ENCODE results near the gene PCDHGA1.
"Not testable (repeated sequence)": the region's sequence is repeated elsewhere in the genome, so short reads cannot be mapped to it uniquely, and the experiment has no call there.

Gene PCDHGA1

GRCh38 chr5:141338538-141339306 is 8.4 kb downstream of the PCDHGA1 start, which contains the start of gene PCDHGA2:
Gene PCDHGA2 (plus strand): TSS chr5:141338760.
- DNase-seq (ENCODE audit: low spot score) = no peak
- no peaks in the 10 kb centered on the region for H3K4me1 Mint-ChIP-seq (ENCODE audit: low read depth)
- H3K4me3 Mint-ChIP-seq = peak within 1 kb of the TSS; percentile 80
- H3K27me3 Mint-ChIP-seq (ENCODE audit: low read depth) = peaks cover 49% of the 10 kb centered on the region
- H3K9me3 Mint-ChIP-seq = peaks cover 26% of the 10 kb centered on the region
- peaks cover 3% of the 10 kb centered on the region for H3K36me3 Mint-ChIP-seq (ENCODE audit: low read depth)
- no peak within 1 kb of the TSS for H3K27ac Mint-ChIP-seq

GRCh38 chr5:141340781-141341354 is 10.6 kb downstream of the PCDHGA1 start:
- H3K27ac Mint-ChIP-seq; H3K36me3 Mint-ChIP-seq (ENCODE audit: low read depth); DNase-seq (ENCODE audit: low spot score); H3K4me1 Mint-ChIP-seq (ENCODE audit: low read depth); H3K4me3 Mint-ChIP-seq: not testable (repeated sequence)
- H3K27me3 Mint-ChIP-seq (ENCODE audit: low read depth) = peaks cover 38% of the 10 kb centered on the region
- peaks cover 30% of the 10 kb centered on the region for H3K9me3 Mint-ChIP-seq

GRCh38 chr5:141342773-141343172 is 12.5 kb downstream of the PCDHGA1 start:
- DNase-seq (ENCODE audit: low spot score) = no peak
- peaks cover 27% of the 10 kb centered on the region for H3K27me3 Mint-ChIP-seq (ENCODE audit: low read depth)
- no peaks in the 10 kb centered on the region for H3K4me1 Mint-ChIP-seq (ENCODE audit: low read depth)
- no peak overlapping the region for H3K27ac Mint-ChIP-seq
- H3K4me3 Mint-ChIP-seq = no peak overlapping the region
- H3K36me3 Mint-ChIP-seq (ENCODE audit: low read depth) = peaks cover 3% of the 10 kb centered on the region
- peaks cover 34% of the 10 kb centered on the region for H3K9me3 Mint-ChIP-seq

- H3K27ac Mint-ChIP-seq = no peak within 1 kb of the TSS
- DNase-seq (ENCODE audit: low spot score) = no peak
- peaks cover 21% of the 10 kb centered on the region for H3K27me3 Mint-ChIP-seq (ENCODE audit: low read depth)
- H3K36me3 Mint-ChIP-seq (ENCODE audit: low read depth) = peaks cover 3% of the 10 kb centered on the region
- no peaks in the 10 kb centered on the region for H3K4me1 Mint-ChIP-seq (ENCODE audit: low read depth)
- H3K9me3 Mint-ChIP-seq = peaks cover 34% of the 10 kb centered on the region
- H3K4me3 Mint-ChIP-seq = peak within 1 kb of the TSS; percentile 75
These were observed 13.1 kb downstream of the PCDHGA1 start, which contains the start of gene PCDHGA3 for GRCh38 chr5:141343242-141343952. Gene PCDHGA3 (plus strand): TSS chr5:141343829. CDS start chr5:141344034, 205 bp downstream.

- Mint-ChIP-seq H3K27me3 (ENCODE audit: low read depth) (peaks cover 15% of the 10 kb centered on the region), H3K4me3 (peak overlapping the region; percentile 75), H3K9me3 (peaks cover 34% of the 10 kb centered on the region), H3K36me3 (ENCODE audit: low read depth) (peaks cover 3% of the 10 kb centered on the region), H3K27ac (no peak overlapping the region), H3K4me1 (ENCODE audit: low read depth) (no peaks in the 10 kb centered on the region)
- DNase-seq (ENCODE audit: low spot score) = no peak
These were observed 13.7 kb downstream of the PCDHGA1 start for GRCh38 chr5:141343953-141344463.

- Mint-ChIP-seq H3K27me3 (ENCODE audit: low read depth) (peaks cover 13% of the 10 kb centered on the region), H3K9me3 (peaks cover 35% of the 10 kb centered on the region), H3K36me3 (ENCODE audit: low read depth) (peaks cover 1% of the 10 kb centered on the region), H3K4me3 (no peak overlapping the region), H3K4me1 (ENCODE audit: low read depth) (peaks cover 2% of the 10 kb centered on the region), H3K27ac (no peak overlapping the region)
- DNase-seq (ENCODE audit: low spot score) = no peak
These were observed 15.0 kb downstream of the PCDHGA1 start for GRCh38 chr5:141345327-141345726.

GRCh38 chr5:141346017-141346416 is 15.7 kb downstream of the PCDHGA1 start:
- not testable (repeated sequence) for H3K27ac Mint-ChIP-seq; H3K36me3 Mint-ChIP-seq (ENCODE audit: low read depth); H3K4me1 Mint-ChIP-seq (ENCODE audit: low read depth); DNase-seq (ENCODE audit: low spot score); H3K4me3 Mint-ChIP-seq
- Mint-ChIP-seq H3K27me3 (ENCODE audit: low read depth) (peaks cover 12% of the 10 kb centered on the region), H3K9me3 (peaks cover 36% of the 10 kb centered on the region)

- peak within 1 kb of the TSS; percentile 81 for H3K4me3 Mint-ChIP-seq
- peaks cover 14% of the 10 kb centered on the region for H3K27me3 Mint-ChIP-seq (ENCODE audit: low read depth)
- peaks cover 2% of the 10 kb centered on the region for H3K4me1 Mint-ChIP-seq (ENCODE audit: low read depth)
- H3K9me3 Mint-ChIP-seq = peaks cover 29% of the 10 kb centered on the region
- H3K36me3 Mint-ChIP-seq (ENCODE audit: low read depth) = peaks cover 1% of the 10 kb centered on the region
- peak; percentile 27 for DNase-seq (ENCODE audit: low spot score)
- no peak within 1 kb of the TSS for H3K27ac Mint-ChIP-seq
These were observed 19.8 kb downstream of the PCDHGA1 start, which contains the start of gene PCDHGB1 for GRCh38 chr5:141349917-141350619. Gene PCDHGB1 (plus strand): TSS chr5:141350099. CDS start chr5:141350261, 162 bp downstream.

GRCh38 chr5:141351591-141351990 is 21.3 kb downstream of the PCDHGA1 start:
- Mint-ChIP-seq H3K27me3 (ENCODE audit: low read depth) (peaks cover 13% of the 10 kb centered on the region), H3K4me1 (ENCODE audit: low read depth) (peaks cover 2% of the 10 kb centered on the region), H3K4me3 (no peak overlapping the region), H3K36me3 (ENCODE audit: low read depth) (peaks cover 1% of the 10 kb centered on the region), H3K27ac (no peak overlapping the region), H3K9me3 (peaks cover 25% of the 10 kb centered on the region)
- DNase-seq (ENCODE audit: low spot score) = no peak

GRCh38 chr5:141354900-141355469 is 24.7 kb downstream of the PCDHGA1 start, which contains the start of gene PCDHGA4:
Gene PCDHGA4 (plus strand): TSS chr5:141355021. CDS start chr5:141355108, 87 bp downstream.
- Mint-ChIP-seq H3K27ac (no peak within 1 kb of the TSS), H3K27me3 (ENCODE audit: low read depth) (peaks cover 15% of the 10 kb centered on the region), H3K4me3 (peak within 1 kb of the TSS; percentile 61), H3K4me1 (ENCODE audit: low read depth) (peaks cover 4% of the 10 kb centered on the region), H3K9me3 (peaks cover 21% of the 10 kb centered on the region), H3K36me3 (ENCODE audit: low read depth) (peaks cover 1% of the 10 kb centered on the region)
- DNase-seq (ENCODE audit: low spot score) = no peak

GRCh38 chr5:141355641-141356040 is 25.3 kb downstream of the PCDHGA1 start:
- H3K36me3 Mint-ChIP-seq (ENCODE audit: low read depth) = no peaks in the 10 kb centered on the region
- H3K9me3 Mint-ChIP-seq = peaks cover 22% of the 10 kb centered on the region
- peaks cover 15% of the 10 kb centered on the region for H3K27me3 Mint-ChIP-seq (ENCODE audit: low read depth)
- peak overlapping the region; percentile 61 for H3K4me3 Mint-ChIP-seq
- no peak overlapping the region for H3K27ac Mint-ChIP-seq
- H3K4me1 Mint-ChIP-seq (ENCODE audit: low read depth) = peaks cover 2% of the 10 kb centered on the region
- no peak for DNase-seq (ENCODE audit: low spot score)

GRCh38 chr5:141356133-141356532 is 25.8 kb downstream of the PCDHGA1 start:
- Mint-ChIP-seq H3K4me1 (ENCODE audit: low read depth) (peaks cover 2% of the 10 kb centered on the region), H3K27ac (no peak overlapping the region), H3K27me3 (ENCODE audit: low read depth) (peaks cover 20% of the 10 kb centered on the region), H3K4me3 (no peak overlapping the region), H3K36me3 (ENCODE audit: low read depth) (peaks cover under 1% of the 10 kb centered on the region), H3K9me3 (peaks cover 27% of the 10 kb centered on the region)
- no peak for DNase-seq (ENCODE audit: low spot score)

GRCh38 chr5:141356950-141357349 is 26.6 kb downstream of the PCDHGA1 start:
- Mint-ChIP-seq H3K9me3 (peaks cover 30% of the 10 kb centered on the region), H3K4me1 (ENCODE audit: low read depth) (peaks cover 2% of the 10 kb centered on the region), H3K36me3 (ENCODE audit: low read depth) (peaks cover 3% of the 10 kb centered on the region), H3K27me3 (ENCODE audit: low read depth) (peaks cover 23% of the 10 kb centered on the region), H3K4me3 (no peak overlapping the region), H3K27ac (no peak overlapping the region)
- DNase-seq (ENCODE audit: low spot score) = no peak
